ENCODE data around the gene KIF18A. TPM values are rescaled to one million over a fixed set of nuclear protein-coding genes. Genes with fewer than 3 reads are reported as not detected.
"Not testable (repeated sequence)": the region's sequence is repeated elsewhere in the genome, so short reads cannot be mapped to it uniquely, and the experiment has no call there.

KIF18A gene
- total and polyA plus RNA-seq, 3 donors from 2014 or later: 9.5 to 22.5 (median 14.4) TPM

DNA sequence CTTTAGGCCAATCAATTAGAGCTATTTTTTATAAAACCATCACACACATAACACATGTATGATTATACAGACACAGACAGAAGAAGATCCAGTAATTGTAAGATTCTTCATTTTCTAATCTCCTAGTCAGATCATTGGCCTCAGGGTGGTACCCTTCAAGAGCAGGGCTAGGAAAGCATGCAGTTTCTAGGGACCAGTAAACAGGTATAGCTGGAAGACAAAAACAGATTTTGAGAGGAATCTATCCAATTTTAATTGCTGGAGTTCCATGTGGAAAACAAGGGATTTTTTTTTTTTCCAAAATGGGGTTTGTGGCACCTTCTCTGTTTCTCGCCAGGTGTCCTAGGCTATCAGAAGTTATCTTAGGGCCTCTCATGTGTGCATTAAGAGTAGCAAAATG is 29.9 kb upstream of the KIF18A start:
- H3K36me3 ChIP-seq (ENCODE audit: low read depth, missing control alignments): no peaks in the 10 kb centered on the region
- H3K9me3 ChIP-seq: no peaks in the 10 kb centered on the region
- H3K4me1 ChIP-seq: no peaks in the 10 kb centered on the region
- no peak for DNase-seq
- WGBS, 2 donors: 92 to 98% methylated on average over 1 of the region's 1 CpG
- H3K4me3 ChIP-seq: no peak overlapping the region
- TF ChIP-seq, protein P1, sequence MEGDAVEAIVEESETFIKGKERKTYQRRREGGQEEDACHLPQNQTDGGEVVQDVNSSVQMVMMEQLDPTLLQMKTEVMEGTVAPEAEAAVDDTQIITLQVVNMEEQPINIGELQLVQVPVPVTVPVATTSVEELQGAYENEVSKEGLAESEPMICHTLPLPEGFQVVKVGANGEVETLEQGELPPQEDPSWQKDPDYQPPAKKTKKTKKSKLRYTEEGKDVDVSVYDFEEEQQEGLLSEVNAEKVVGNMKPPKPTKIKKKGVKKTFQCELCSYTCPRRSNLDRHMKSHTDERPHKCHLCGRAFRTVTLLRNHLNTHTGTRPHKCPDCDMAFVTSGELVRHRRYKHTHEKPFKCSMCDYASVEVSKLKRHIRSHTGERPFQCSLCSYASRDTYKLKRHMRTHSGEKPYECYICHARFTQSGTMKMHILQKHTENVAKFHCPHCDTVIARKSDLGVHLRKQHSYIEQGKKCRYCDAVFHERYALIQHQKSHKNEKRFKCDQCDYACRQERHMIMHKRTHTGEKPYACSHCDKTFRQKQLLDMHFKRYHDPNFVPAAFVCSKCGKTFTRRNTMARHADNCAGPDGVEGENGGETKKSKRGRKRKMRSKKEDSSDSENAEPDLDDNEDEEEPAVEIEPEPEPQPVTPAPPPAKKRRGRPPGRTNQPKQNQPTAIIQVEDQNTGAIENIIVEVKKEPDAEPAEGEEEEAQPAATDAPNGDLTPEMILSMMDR (IDR thresholded peaks at IDR 0.05): no peak
- TF ChIP-seq POLR2A (IDR thresholded peaks at IDR 0.05): no peak
- H3K27ac ChIP-seq: no peak overlapping the region
- intact Hi-C loops (cut with DNase I; ENCODE audit: low total_unique reads): no loop called here
- no peaks in the 10 kb centered on the region for H3K27me3 ChIP-seq

DNA sequence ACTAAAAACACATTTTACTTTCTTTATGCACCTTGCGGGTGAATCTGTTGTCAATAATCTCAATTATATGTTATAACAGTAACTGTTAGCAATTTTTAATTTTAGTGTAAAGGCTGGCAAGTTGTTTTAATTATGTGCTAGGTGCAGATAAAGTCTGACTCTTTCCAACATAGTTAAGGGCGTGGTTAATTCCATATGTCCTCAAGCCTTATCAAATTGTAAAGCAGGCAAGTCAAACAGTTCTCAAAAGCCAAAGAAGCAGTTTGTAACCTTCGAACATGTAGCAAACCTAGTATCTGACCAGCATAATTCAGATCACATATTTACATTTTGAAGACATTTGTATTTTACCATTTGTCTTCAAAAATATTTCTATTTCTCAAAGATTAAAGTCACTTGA is 29.4 kb upstream of the KIF18A start:
- no peaks in the 10 kb centered on the region for H3K9me3 ChIP-seq
- no peak for DNase-seq
- no peak overlapping the region for H3K27ac ChIP-seq
- H3K4me1 ChIP-seq: no peaks in the 10 kb centered on the region
- WGBS, 2 donors: 94 to 98% methylated on average over 3 of the region's 3 CpGs
- H3K4me3 ChIP-seq: no peak overlapping the region
- no peaks in the 10 kb centered on the region for H3K27me3 ChIP-seq
- TF ChIP-seq, protein P1 (IDR thresholded peaks at IDR 0.05): no peak
- TF ChIP-seq POLR2A (IDR thresholded peaks at IDR 0.05): no peak
- intact Hi-C loops (cut with DNase I; ENCODE audit: low total_unique reads): no loop called here
- H3K36me3 ChIP-seq (ENCODE audit: low read depth, missing control alignments): no peaks in the 10 kb centered on the region

DNA sequence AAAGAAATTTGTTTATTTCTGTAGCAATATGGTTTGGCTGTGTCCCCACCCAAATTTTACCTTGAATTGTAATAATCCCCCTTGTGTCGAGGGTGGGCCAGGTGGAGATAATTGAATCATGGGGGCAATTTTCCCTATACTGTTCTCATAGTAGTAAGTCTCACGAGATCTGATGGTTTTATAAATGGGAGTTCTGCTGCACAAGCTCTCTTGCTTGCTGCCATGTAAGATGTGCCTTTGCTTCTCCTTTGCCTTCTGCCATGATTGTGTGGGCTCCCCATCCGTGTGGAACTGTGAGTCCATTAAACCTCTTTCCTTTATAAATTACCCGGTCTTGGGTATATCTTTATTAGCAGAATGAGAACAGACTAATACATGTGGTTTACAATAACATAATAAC is 28.2 kb upstream of the KIF18A start:
- H3K9me3 ChIP-seq; H3K4me1 ChIP-seq; DNase-seq; H3K36me3 ChIP-seq (ENCODE audit: low read depth, missing control alignments); H3K4me3 ChIP-seq; H3K27me3 ChIP-seq; intact Hi-C loops (cut with DNase I; ENCODE audit: low total_unique reads); H3K27ac ChIP-seq: not testable (repeated sequence)
- WGBS, 2 donors: 94 to 98% methylated on average over 4 of the region's 4 CpGs

DNA sequence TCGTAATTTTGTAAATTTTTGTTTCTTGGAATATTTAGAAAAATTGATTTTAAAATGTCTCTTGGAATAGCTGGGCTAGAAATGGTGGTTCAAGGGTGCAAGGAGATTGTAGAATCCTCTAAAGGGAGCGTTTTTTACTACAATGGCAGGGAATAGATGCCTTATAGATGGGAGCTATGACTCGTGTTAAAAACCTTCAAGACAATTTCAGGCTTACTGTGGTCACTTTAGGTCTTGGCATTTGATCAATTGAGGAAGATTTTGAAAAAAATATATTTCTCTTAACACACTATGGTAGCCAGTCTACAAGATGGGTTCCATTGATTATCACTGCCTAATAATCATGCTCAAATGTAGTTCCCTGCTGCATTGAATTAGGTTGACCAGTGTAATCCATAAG is 25.2 kb upstream of the KIF18A start:
- Histone ChIP-seq H3K36me3 (ENCODE audit: low read depth, missing control alignments) (no peaks in the 10 kb centered on the region), H3K4me3 (no peak overlapping the region), H3K27me3 (no peaks in the 10 kb centered on the region), H3K9me3 (no peaks in the 10 kb centered on the region), H3K27ac (no peak overlapping the region), H3K4me1 (no peaks in the 10 kb centered on the region)
- intact Hi-C loops (cut with DNase I; ENCODE audit: low total_unique reads): no loop called here
- TF ChIP-seq POLR2A (IDR thresholded peaks at IDR 0.05): no peak
- WGBS, 2 donors: 94 to 95% methylated on average over 3 of the region's 3 CpGs
- DNase-seq: no peak

DNA sequence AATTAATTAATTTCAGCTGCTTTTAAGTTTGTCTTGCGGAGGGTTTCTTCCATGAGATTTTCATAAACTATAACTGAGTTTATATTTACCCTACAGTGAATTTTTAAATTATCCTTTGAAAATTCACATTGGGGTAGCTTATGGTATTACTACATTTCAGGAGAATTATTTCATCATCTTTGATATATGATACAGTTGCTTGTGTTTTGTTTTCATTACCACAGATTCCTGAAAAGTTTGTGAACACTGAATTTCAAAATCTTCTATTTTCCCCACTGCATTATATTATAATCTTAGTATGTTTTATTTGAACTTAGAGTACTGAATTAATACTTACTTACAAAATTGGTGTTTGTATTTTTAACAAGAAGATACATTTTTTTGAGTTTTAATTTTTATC is 24.6 kb upstream of the KIF18A start:
- DNase-seq: no peak
- H3K9me3 ChIP-seq: no peaks in the 10 kb centered on the region
- no peak overlapping the region for H3K4me3 ChIP-seq
- H3K4me1 ChIP-seq: no peaks in the 10 kb centered on the region
- 0 to 97% methylated on average over 1 of the region's 1 CpG for WGBS, 2 donors
- no peaks in the 10 kb centered on the region for H3K36me3 ChIP-seq (ENCODE audit: low read depth, missing control alignments)
- H3K27ac ChIP-seq: no peak overlapping the region
- intact Hi-C loops (cut with DNase I; ENCODE audit: low total_unique reads): no loop called here
- TF ChIP-seq, protein P1 (IDR thresholded peaks at IDR 0.05): no peak
- TF ChIP-seq POLR2A (IDR thresholded peaks at IDR 0.05): no peak
- H3K27me3 ChIP-seq: no peaks in the 10 kb centered on the region

DNA sequence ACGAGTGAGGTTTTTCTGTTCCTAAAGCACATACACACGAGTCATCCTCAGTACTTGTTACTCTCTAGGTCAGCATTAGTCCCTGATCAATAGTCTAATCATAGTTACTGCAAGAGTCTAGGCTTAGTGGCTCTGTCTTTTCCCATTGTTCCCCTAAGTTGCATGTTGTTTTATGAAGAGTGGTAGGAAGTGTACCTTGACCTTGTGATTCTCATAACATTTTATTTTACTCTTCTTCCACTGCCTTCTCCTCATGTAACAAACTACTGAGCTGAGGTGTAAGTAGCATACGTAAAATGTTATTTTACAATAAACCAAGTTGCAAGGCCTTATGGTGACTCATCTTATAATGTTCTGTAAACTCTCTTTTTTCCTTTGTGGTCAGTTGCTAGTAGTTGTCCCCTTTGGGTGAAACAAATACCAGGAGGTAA is 15.2 kb upstream of the KIF18A start:
- no peaks in the 10 kb centered on the region for H3K9me3 ChIP-seq
- no peak overlapping the region for H3K27ac ChIP-seq
- no peak overlapping the region for H3K4me3 ChIP-seq
- TF ChIP-seq, protein P1 (IDR thresholded peaks at IDR 0.05): no peak
- TF ChIP-seq POLR2A (IDR thresholded peaks at IDR 0.05): no peak
- DNase-seq: no peak
- 83 to 96% methylated on average over 3 of the region's 3 CpGs for WGBS, 2 donors
- H3K27me3 ChIP-seq: no peaks in the 10 kb centered on the region
- H3K36me3 ChIP-seq (ENCODE audit: low read depth, missing control alignments): no peaks in the 10 kb centered on the region
- intact Hi-C loops (cut with DNase I; ENCODE audit: low total_unique reads): no loop called here
- H3K4me1 ChIP-seq: no peaks in the 10 kb centered on the region
